ENCODE results near the gene CTNNA3.

- TF ChIP-seq SP1 (IDR thresholded peaks at IDR 0.05) (no peak), TAF1 (conservative IDR thresholded peaks at IDR 0.05) (no peak), REST (IDR thresholded peaks at IDR 0.05) (no peak), NR2F2 (IDR thresholded peaks at IDR 0.05) (no peak), YY1 (IDR thresholded peaks at IDR 0.05) (no peak), FOXA1 (IDR thresholded peaks at IDR 0.05) (no peak), RAD21 (IDR thresholded peaks at IDR 0.05) (no peak), HNF4G (IDR thresholded peaks at IDR 0.05) (no peak), MAX (IDR thresholded peaks at IDR 0.05) (no peak), JUND (IDR thresholded peaks at IDR 0.05) (no peak), HNF4A (conservative IDR thresholded peaks at IDR 0.05) (no peak)
- TF ChIP-seq, protein P1, sequence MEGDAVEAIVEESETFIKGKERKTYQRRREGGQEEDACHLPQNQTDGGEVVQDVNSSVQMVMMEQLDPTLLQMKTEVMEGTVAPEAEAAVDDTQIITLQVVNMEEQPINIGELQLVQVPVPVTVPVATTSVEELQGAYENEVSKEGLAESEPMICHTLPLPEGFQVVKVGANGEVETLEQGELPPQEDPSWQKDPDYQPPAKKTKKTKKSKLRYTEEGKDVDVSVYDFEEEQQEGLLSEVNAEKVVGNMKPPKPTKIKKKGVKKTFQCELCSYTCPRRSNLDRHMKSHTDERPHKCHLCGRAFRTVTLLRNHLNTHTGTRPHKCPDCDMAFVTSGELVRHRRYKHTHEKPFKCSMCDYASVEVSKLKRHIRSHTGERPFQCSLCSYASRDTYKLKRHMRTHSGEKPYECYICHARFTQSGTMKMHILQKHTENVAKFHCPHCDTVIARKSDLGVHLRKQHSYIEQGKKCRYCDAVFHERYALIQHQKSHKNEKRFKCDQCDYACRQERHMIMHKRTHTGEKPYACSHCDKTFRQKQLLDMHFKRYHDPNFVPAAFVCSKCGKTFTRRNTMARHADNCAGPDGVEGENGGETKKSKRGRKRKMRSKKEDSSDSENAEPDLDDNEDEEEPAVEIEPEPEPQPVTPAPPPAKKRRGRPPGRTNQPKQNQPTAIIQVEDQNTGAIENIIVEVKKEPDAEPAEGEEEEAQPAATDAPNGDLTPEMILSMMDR (IDR thresholded peaks at IDR 0.05; ENCODE audit: low read depth, low read length, missing input control) = no peak
- TF ChIP-seq, protein P2, sequence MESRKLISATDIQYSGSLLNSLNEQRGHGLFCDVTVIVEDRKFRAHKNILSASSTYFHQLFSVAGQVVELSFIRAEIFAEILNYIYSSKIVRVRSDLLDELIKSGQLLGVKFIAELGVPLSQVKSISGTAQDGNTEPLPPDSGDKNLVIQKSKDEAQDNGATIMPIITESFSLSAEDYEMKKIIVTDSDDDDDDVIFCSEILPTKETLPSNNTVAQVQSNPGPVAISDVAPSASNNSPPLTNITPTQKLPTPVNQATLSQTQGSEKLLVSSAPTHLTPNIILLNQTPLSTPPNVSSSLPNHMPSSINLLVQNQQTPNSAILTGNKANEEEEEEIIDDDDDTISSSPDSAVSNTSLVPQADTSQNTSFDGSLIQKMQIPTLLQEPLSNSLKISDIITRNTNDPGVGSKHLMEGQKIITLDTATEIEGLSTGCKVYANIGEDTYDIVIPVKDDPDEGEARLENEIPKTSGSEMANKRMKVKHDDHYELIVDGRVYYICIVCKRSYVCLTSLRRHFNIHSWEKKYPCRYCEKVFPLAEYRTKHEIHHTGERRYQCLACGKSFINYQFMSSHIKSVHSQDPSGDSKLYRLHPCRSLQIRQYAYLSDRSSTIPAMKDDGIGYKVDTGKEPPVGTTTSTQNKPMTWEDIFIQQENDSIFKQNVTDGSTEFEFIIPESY (IDR thresholded peaks at IDR 0.05) = no peak
- TF ChIP-seq, protein P3, sequence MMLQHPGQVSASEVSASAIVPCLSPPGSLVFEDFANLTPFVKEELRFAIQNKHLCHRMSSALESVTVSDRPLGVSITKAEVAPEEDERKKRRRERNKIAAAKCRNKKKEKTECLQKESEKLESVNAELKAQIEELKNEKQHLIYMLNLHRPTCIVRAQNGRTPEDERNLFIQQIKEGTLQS (IDR thresholded peaks at IDR 0.05) = no peak
These were observed 396.2 kb downstream of the CTNNA3 start for GRCh38 chr10:67299761-67300160.
